Neuronal stem cell (in vitro differentiated cells): ENCODE measurements around the gene CHAC2.

ENCODE experiments used
- DNase-seq: peaks from one replicate; pipeline ENCODE4 v3.0.0-alpha.2; 2013; ENCODE audit warnings: low spot score
- H2AFZ ChIP-seq: one replicate; pipeline ENCODE4 v1.6.1; 2013; ENCODE audit warnings: mild to moderate bottlenecking, low read length, inconsistent platforms
- H2AK5ac ChIP-seq: 2 replicates; pipeline ENCODE4 v1.6.1; 2013; ENCODE audit warnings: low read depth, mild to moderate bottlenecking, inconsistent platforms, low read length, moderate library complexity, mixed read lengths
- H2BK120ac ChIP-seq: 2 replicates; pipeline ENCODE4 v1.6.1; 2013; ENCODE audit warnings: low read depth, mild to moderate bottlenecking, inconsistent platforms, low read length, moderate library complexity, mixed read lengths
- H2BK12ac ChIP-seq: one replicate; pipeline ENCODE4 v1.6.1; 2013; ENCODE audit warnings: low read length, inconsistent platforms
- H2BK15ac ChIP-seq: 2 replicates; pipeline ENCODE4 v1.6.1; 2013; ENCODE audit warnings: mild to moderate bottlenecking, low read length, inconsistent platforms, mixed read lengths
- H2BK5ac ChIP-seq: one replicate; pipeline ENCODE4 v1.6.1; 2013; ENCODE audit warnings: inconsistent platforms, mild to moderate bottlenecking, low read length, moderate library complexity
- H3K14ac ChIP-seq: one replicate; pipeline ENCODE4 v1.6.1; 2013; ENCODE audit warnings: low read length, inconsistent platforms
- H3K18ac ChIP-seq: 2 replicates; pipeline ENCODE4 v1.6.1; 2013; ENCODE audit warnings: low read length, inconsistent platforms
- H3K23ac ChIP-seq: 2 replicates; pipeline ENCODE4 v1.6.1; 2013; ENCODE audit warnings: low read depth, mild to moderate bottlenecking, mixed read lengths, low read length, inconsistent platforms; ENCODE audit not compliant: poor library complexity
- H3K27ac ChIP-seq: replicated peaks from 3 replicates; pipeline ENCODE4 v1.5.1; 2013; ENCODE audit warnings: low read length, inconsistent platforms
- H3K27me3 ChIP-seq, 3 experiments: 2 replicates each; pipeline ENCODE4 v1.6.1; 2013; ENCODE audit warnings: low read length in 3 of 3, mild to moderate bottlenecking in 2 of 3, inconsistent platforms in 1 of 3, low read depth in 1 of 3, mixed read lengths in 1 of 3, moderate library complexity in 1 of 3; ENCODE audit not compliant: control insufficient read depth in 3 of 3, insufficient read depth in 3 of 3
- H3K36me3 ChIP-seq, 2 donors: replicated peaks in 1 of 2; 2 replicates each; pipeline ENCODE4 v1.6.1; 2013; ENCODE audit warnings: low read length in 2 of 2; ENCODE audit not compliant: control insufficient read depth in 2 of 2, insufficient read depth in 2 of 2
- H3K4ac ChIP-seq: 2 replicates; pipeline ENCODE4 v1.6.1; 2013; ENCODE audit warnings: inconsistent platforms, mild to moderate bottlenecking, low read length, moderate library complexity
- H3K4me1 ChIP-seq, 2 donors: 1 replicate in 1 of 2; 2 replicates in 1 of 2; pipeline ENCODE4 v1.6.1; 2013; ENCODE audit warnings: low read length in 2 of 2, low read depth in 1 of 2; ENCODE audit not compliant: control insufficient read depth in 2 of 2, insufficient read depth in 1 of 2
- H3K4me2 ChIP-seq: one replicate; pipeline ENCODE4 v1.6.1; 2013; ENCODE audit warnings: mild to moderate bottlenecking, low read length, inconsistent platforms; ENCODE audit not compliant: insufficient read depth, poor library complexity, severe bottlenecking
- H3K4me3 ChIP-seq, 2 donors: 2 replicates each; pipeline ENCODE4 v1.5.1; 2013; ENCODE audit warnings: low read length in 2 of 2, mild to moderate bottlenecking in 2 of 2, inconsistent platforms in 1 of 2, moderate library complexity in 1 of 2
- H3K79me1 ChIP-seq: one replicate; pipeline ENCODE4 v1.6.1; 2013; ENCODE audit warnings: low read depth, mild to moderate bottlenecking, inconsistent platforms, low read length, moderate library complexity
- H3K9ac ChIP-seq: one replicate; pipeline ENCODE4 v1.6.1; 2013; ENCODE audit warnings: mild to moderate bottlenecking, low read depth, low read length, inconsistent platforms; ENCODE audit not compliant: poor library complexity
- H3K9me3 ChIP-seq, 2 donors: replicated peaks in 1 of 2; 2 replicates each; pipeline versions ENCODE3 to v1.6.1; 2013; ENCODE audit warnings: low read length in 2 of 2, mild to moderate bottlenecking in 2 of 2, inconsistent platforms in 1 of 2, low read depth in 1 of 2, mixed read lengths in 1 of 2, moderate library complexity in 1 of 2; ENCODE audit not compliant: control insufficient read depth in 2 of 2, insufficient read depth in 1 of 2
- H4K8ac ChIP-seq: one replicate; pipeline ENCODE4 v1.6.1; 2013; ENCODE audit warnings: low read depth, mild to moderate bottlenecking, inconsistent platforms, low read length, moderate library complexity
- H4K91ac ChIP-seq: one replicate; pipeline ENCODE4 v1.6.1; 2013; ENCODE audit warnings: low read length, low read depth, mild to moderate bottlenecking, inconsistent platforms; ENCODE audit not compliant: poor library complexity
- WGBS, 2 donors: extraction: QIAGEN DNeasy Blood & Tissue Kit; methylation state at CpG; one replicate each; pipeline ENCODE4 v1.1.7; 2013; ENCODE audit warnings: missing lambda C conversion rate in 2 of 2, mixed read lengths in 1 of 2; ENCODE audit not compliant: insufficient read length in 2 of 2, insufficient replicate concordance in 1 of 2; ENCODE audit errors: extremely low coverage in 2 of 2; 5-methylcytosine and 5-hydroxymethylcytosine counted together

The CHAC2 gene

GRCh38 chr2:53818854-53819435 is 51.3 kb downstream of the CHAC2 start:
- no peak overlapping the region for H3K4me2 ChIP-seq
- no peak overlapping the region for H3K9ac ChIP-seq
- H3K4me3 ChIP-seq, result no peak overlapping the region
- H3K79me1 ChIP-seq, result no peaks in the 10 kb centered on the region
- no CpG with 5 or more reads among the region's 3 CpGs for WGBS, 2 donors
- no peak overlapping the region for H2BK120ac ChIP-seq
- H4K91ac ChIP-seq, result no peak overlapping the region
- no peak overlapping the region for H3K4ac ChIP-seq
- peaks cover 2 to 56% of the 10 kb centered on the region in 2 donors for H3K36me3 ChIP-seq
- no peak overlapping the region for H4K8ac ChIP-seq
- H3K27ac ChIP-seq, result no peak overlapping the region
- no peaks in the 10 kb centered on the region for H3K4me1 ChIP-seq
- H3K23ac ChIP-seq, result no peak overlapping the region
- H3K9me3 ChIP-seq, result no peaks in the 10 kb centered on the region
- no peak overlapping the region for H2AFZ ChIP-seq
- H3K27me3 ChIP-seq, result no peaks in the 10 kb centered on the region
- no peak overlapping the region for H2BK12ac ChIP-seq
- DNase-seq, result no peak
- H2AK5ac ChIP-seq, result no peak overlapping the region
- no peak overlapping the region for H2BK5ac ChIP-seq
- H3K14ac ChIP-seq, result no peak overlapping the region
- H3K18ac ChIP-seq, result no peak overlapping the region
- H2BK15ac ChIP-seq, result no peak overlapping the region

- no peak overlapping the region for H2AFZ ChIP-seq
- H2BK120ac ChIP-seq, result no peak overlapping the region
- H3K4me3 ChIP-seq, result no peak overlapping the region
- peaks cover 2 to 49% of the 10 kb centered on the region in 2 donors for H3K36me3 ChIP-seq
- no peak for DNase-seq
- no peaks in the 10 kb centered on the region for H3K9me3 ChIP-seq
- H3K23ac ChIP-seq, result no peak overlapping the region
- no peak overlapping the region for H2BK5ac ChIP-seq
- H3K4me1 ChIP-seq, result no peaks in the 10 kb centered on the region
- H3K14ac ChIP-seq, result no peak overlapping the region
- H3K18ac ChIP-seq, result no peak overlapping the region
- H3K27ac ChIP-seq, result no peak overlapping the region
- H4K91ac ChIP-seq, result no peak overlapping the region
- H4K8ac ChIP-seq, result no peak overlapping the region
- no peak overlapping the region for H3K4ac ChIP-seq
- no peaks in the 10 kb centered on the region for H3K27me3 ChIP-seq
- no CpG with 5 or more reads among the region's 4 CpGs for WGBS, 2 donors
- H2BK15ac ChIP-seq, result no peak overlapping the region
- H2BK12ac ChIP-seq, result no peak overlapping the region
- no peak overlapping the region for H3K4me2 ChIP-seq
- no peak overlapping the region for H2AK5ac ChIP-seq
- no peaks in the 10 kb centered on the region for H3K79me1 ChIP-seq
- no peak overlapping the region for H3K9ac ChIP-seq
These were observed 52.0 kb downstream of the CHAC2 start for GRCh38 chr2:53819634-53820033.

- WGBS, 2 donors, result no CpG with 5 or more reads among the region's 9 CpGs
- no peaks in the 10 kb centered on the region for H3K27me3 ChIP-seq
- no peak overlapping the region for H2BK12ac ChIP-seq
- H4K8ac ChIP-seq, result no peak overlapping the region
- no peak overlapping the region for H2BK15ac ChIP-seq
- no peak overlapping the region for H3K23ac ChIP-seq
- no peak overlapping the region for H2BK120ac ChIP-seq
- no peak overlapping the region for H2AFZ ChIP-seq
- H3K14ac ChIP-seq, result no peak overlapping the region
- no peak overlapping the region for H3K4ac ChIP-seq
- no peak overlapping the region for H3K4me3 ChIP-seq
- no peak overlapping the region for H3K4me2 ChIP-seq
- H3K18ac ChIP-seq, result no peak overlapping the region
- no peak overlapping the region for H3K27ac ChIP-seq
- no peaks in the 10 kb centered on the region for H3K9me3 ChIP-seq
- H3K79me1 ChIP-seq, result no peaks in the 10 kb centered on the region
- H2AK5ac ChIP-seq, result no peak overlapping the region
- no peak for DNase-seq
- H4K91ac ChIP-seq, result no peak overlapping the region
- peaks cover 2 to 46% of the 10 kb centered on the region in 2 donors for H3K36me3 ChIP-seq
- H3K4me1 ChIP-seq, result no peaks in the 10 kb centered on the region
- H3K9ac ChIP-seq, result no peak overlapping the region
- H2BK5ac ChIP-seq, result no peak overlapping the region
These were observed 52.4 kb downstream of the CHAC2 start for GRCh38 chr2:53820048-53820447.

GRCh38 chr2:53820711-53821110 is 53.1 kb downstream of the CHAC2 start:
- H3K4me1 ChIP-seq, result no peaks in the 10 kb centered on the region
- H3K4me3 ChIP-seq, result no peak overlapping the region
- no peak overlapping the region for H2BK5ac ChIP-seq
- no peaks in the 10 kb centered on the region for H3K9me3 ChIP-seq
- no peak overlapping the region for H3K14ac ChIP-seq
- H3K18ac ChIP-seq, result no peak overlapping the region
- H3K9ac ChIP-seq, result no peak overlapping the region
- WGBS, 2 donors, result no CpG with 5 or more reads among the region's 4 CpGs
- no peak overlapping the region for H3K27ac ChIP-seq
- no peak overlapping the region for H2AK5ac ChIP-seq
- no peak overlapping the region for H2BK15ac ChIP-seq
- no peak for DNase-seq
- H4K8ac ChIP-seq, result no peak overlapping the region
- no peak overlapping the region for H3K4me2 ChIP-seq
- H2BK120ac ChIP-seq, result no peak overlapping the region
- no peak overlapping the region for H3K23ac ChIP-seq
- H4K91ac ChIP-seq, result no peak overlapping the region
- H3K79me1 ChIP-seq, result no peaks in the 10 kb centered on the region
- no peaks in the 10 kb centered on the region for H3K27me3 ChIP-seq
- no peak overlapping the region for H2BK12ac ChIP-seq
- H2AFZ ChIP-seq, result no peak overlapping the region
- peaks cover 2 to 40% of the 10 kb centered on the region in 2 donors for H3K36me3 ChIP-seq
- no peak overlapping the region for H3K4ac ChIP-seq
